ENCODE measurements around the gene BCL2L14. TPM values are rescaled to one million over a fixed set of nuclear protein-coding genes. Genes with fewer than 3 reads are reported as not detected.

BCL2L14 gene
- polyA plus RNA-seq, 1 of the 3 experiments (the other 2 are of a cell fraction), result not detected

- POLR2A ChIA-PET, result no interaction called here
- H3K27me3 ChIP-seq (ENCODE audit: insufficient read depth), result no peaks in the 10 kb centered on the region
- H3K4me3 ChIP-seq (ENCODE audit: low read depth in 2 of 2, low read length in 1 of 2), result no peak overlapping the region
- H3K4me1 ChIP-seq (ENCODE audit: control insufficient read depth in 1 of 2, insufficient read depth in 2 of 2, low read depth in 1 of 2, low read length in 1 of 2), result peaks cover 8 to 34% of the 10 kb centered on the region in 2 experiments; a peak in 2 of 4 replicates
- no peak overlapping the region for H2AFZ ChIP-seq (ENCODE audit: low read depth)
- CTCF ChIA-PET, result interaction anchor here (1.1 to 1.3 kb wide), 3 partner anchors 9 to 240 kb away, joined by 3 to 5 read pairs (median 3); no protein-coding TSS in a partner anchor
- H3K4me2 ChIP-seq, result no peak overlapping the region
- H4K20me1 ChIP-seq (ENCODE audit: insufficient read depth), result no peaks in the 10 kb centered on the region
- TF ChIP-seq RXRA (IDR thresholded peaks at IDR 0.05; ENCODE audit: borderline replicate concordance, low read depth) (no peak), MAX (IDR thresholded peaks at IDR 0.05; ENCODE audit: low read depth) (no peak), EP300 (IDR thresholded peaks at IDR 0.05; ENCODE audit: borderline replicate concordance in 1 of 2, low read depth in 1 of 2, low read length in 1 of 2) (0 out of 4 replicates have a peak, but pooled peaks of 1 of the 2 experiments have one; percentile 15), RCOR1 (IDR thresholded peaks at IDR 0.05; ENCODE audit: low read length) (peak; percentile 23; the same call in 1 of the 2 replicates), TCF12 (IDR thresholded peaks at IDR 0.05) (no peak), FOSL2 (IDR thresholded peaks at IDR 0.05; ENCODE audit: borderline replicate concordance, low read depth) (no peak)
- no peak overlapping the region for H3K9ac ChIP-seq
- H3K79me2 ChIP-seq (ENCODE audit: insufficient read depth), result no peaks in the 10 kb centered on the region
- H3F3A ChIP-seq (replicated peaks; ENCODE audit: insufficient read depth), result no peaks in the 10 kb centered on the region
- WGBS (ENCODE audit: low lambda C conversion rate), result 81% methylated on average over 3 of the region's 3 CpGs
- peak; percentile 39 for DNase-seq
- peaks cover 0 to 3% of the 10 kb centered on the region in 2 experiments for H3K36me3 ChIP-seq (replicated peaks in 1 of 2; ENCODE audit: control insufficient read depth in 1 of 2, insufficient read depth in 2 of 2, low read length in 1 of 2)
- H3K9me2 ChIP-seq, result no peaks in the 10 kb centered on the region
- no peaks in the 10 kb centered on the region for H3K9me3 ChIP-seq
- peak overlapping the region in 1 of 2 experiments; percentile 76; a peak in 2 of 4 replicates for H3K27ac ChIP-seq (ENCODE audit: low read depth in 2 of 2, low read length in 1 of 2)
Measured at GRCh38 chr12:12095021-12095420, 24.3 kb downstream of the BCL2L14 start.

GRCh38 chr12:12097891-12098690, 27.4 kb downstream of the BCL2L14 start:
- Histone ChIP-seq H3K4me3 (ENCODE audit: low read depth in 2 of 2, low read length in 1 of 2) (no peak overlapping the region), H3F3A (replicated peaks; ENCODE audit: insufficient read depth) (no peaks in the 10 kb centered on the region), H3K4me1 (ENCODE audit: control insufficient read depth in 1 of 2, insufficient read depth in 2 of 2, low read depth in 1 of 2, low read length in 1 of 2) (peaks cover 0 to 25% of the 10 kb centered on the region in 2 experiments; a peak in 2 of 4 replicates), H3K9me2 (no peaks in the 10 kb centered on the region), H3K4me2 (no peak overlapping the region), H3K9me3 (no peaks in the 10 kb centered on the region), H3K36me3 (replicated peaks in 1 of 2; ENCODE audit: control insufficient read depth in 1 of 2, insufficient read depth in 2 of 2, low read length in 1 of 2) (peaks cover 0 to 3% of the 10 kb centered on the region in 2 experiments), H3K79me2 (ENCODE audit: insufficient read depth) (no peaks in the 10 kb centered on the region), H3K27me3 (ENCODE audit: insufficient read depth) (no peaks in the 10 kb centered on the region), H3K9ac (no peak overlapping the region), H4K20me1 (ENCODE audit: insufficient read depth) (no peaks in the 10 kb centered on the region), H2AFZ (ENCODE audit: low read depth) (no peak overlapping the region), H3K27ac (ENCODE audit: low read depth in 2 of 2, low read length in 1 of 2) (peak overlapping the region; percentile 22 to 98; a peak in 3 of 4 replicates)
- DNase-seq, result no peak
- ChIA-PET POLR2A (interaction anchor here (1.1 kb wide), 1 partner anchor 169 kb away, joined by 4 read pairs; the partner anchor contains the start of gene LRP6), CTCF (interaction anchor here (0.7 to 2.2 kb wide), 4 partner anchors 16 to 229 kb away, joined by 3 to 11 read pairs (median 4); no protein-coding TSS in a partner anchor)
- no peak for TF ChIP-seq RAD21 (IDR thresholded peaks at IDR 0.05; ENCODE audit: low read length)
- no peak for TF ChIP-seq ELF1 (IDR thresholded peaks at IDR 0.05)
- no peak for TF ChIP-seq CTCF (IDR thresholded peaks at IDR 0.05)
- TF ChIP-seq REST (IDR thresholded peaks at IDR 0.05; ENCODE audit: low read depth, low read length), result no peak
- TF ChIP-seq FOSL2 (IDR thresholded peaks at IDR 0.05; ENCODE audit: borderline replicate concordance, low read depth), result no peak
- no peak for TF ChIP-seq GABPA (IDR thresholded peaks at IDR 0.05; ENCODE audit: low read depth)
- no peak for TF ChIP-seq PBX3 (IDR thresholded peaks at IDR 0.05)
- no peak for TF ChIP-seq CHD2 (IDR thresholded peaks at IDR 0.05; ENCODE audit: low read length, partially characterized antibody)
- TF ChIP-seq JUND (IDR thresholded peaks at IDR 0.05), result no peak
- no peak for TF ChIP-seq RXRA (IDR thresholded peaks at IDR 0.05; ENCODE audit: borderline replicate concordance, low read depth)
- WGBS (ENCODE audit: low lambda C conversion rate), result 87% methylated on average over 6 of the region's 6 CpGs
